Epithelial cell of esophagus (primary cell): Measurements from ENCODE around the gene INPP5F.
A peak's percentile ranks its signal among the peaks of the same experiment; 100 is the strongest.
"Not testable (repeated sequence)": the region's sequence is repeated elsewhere in the genome, so short reads cannot be mapped to it uniquely, and the experiment has no call there.

Experiments used
- DNase-seq: peaks from one replicate; pipeline ENCODE4 v3.0.0; 2010; ENCODE audit warnings: low read depth
- H3K4me3 ChIP-seq: 2 replicates; pipeline ENCODE4 v1.5.1; 2011; ENCODE audit warnings: mild to moderate bottlenecking, low read length, control low read depth
- TF ChIP-seq, protein P1 (sequence below): IDR thresholded peaks from 2 replicates; pipeline ENCODE4 v1.5.1; 2011; ENCODE audit warnings: low read depth, mild to moderate bottlenecking, low read length, control low read depth, inconsistent platforms; ENCODE audit not compliant: insufficient read depth; ENCODE audit errors: missing control alignments

The INPP5F gene

GRCh38 chr10:119862524-119862923 is 136.7 kb downstream of the INPP5F start:
- no peak for DNase-seq
- TF ChIP-seq, protein P1, sequence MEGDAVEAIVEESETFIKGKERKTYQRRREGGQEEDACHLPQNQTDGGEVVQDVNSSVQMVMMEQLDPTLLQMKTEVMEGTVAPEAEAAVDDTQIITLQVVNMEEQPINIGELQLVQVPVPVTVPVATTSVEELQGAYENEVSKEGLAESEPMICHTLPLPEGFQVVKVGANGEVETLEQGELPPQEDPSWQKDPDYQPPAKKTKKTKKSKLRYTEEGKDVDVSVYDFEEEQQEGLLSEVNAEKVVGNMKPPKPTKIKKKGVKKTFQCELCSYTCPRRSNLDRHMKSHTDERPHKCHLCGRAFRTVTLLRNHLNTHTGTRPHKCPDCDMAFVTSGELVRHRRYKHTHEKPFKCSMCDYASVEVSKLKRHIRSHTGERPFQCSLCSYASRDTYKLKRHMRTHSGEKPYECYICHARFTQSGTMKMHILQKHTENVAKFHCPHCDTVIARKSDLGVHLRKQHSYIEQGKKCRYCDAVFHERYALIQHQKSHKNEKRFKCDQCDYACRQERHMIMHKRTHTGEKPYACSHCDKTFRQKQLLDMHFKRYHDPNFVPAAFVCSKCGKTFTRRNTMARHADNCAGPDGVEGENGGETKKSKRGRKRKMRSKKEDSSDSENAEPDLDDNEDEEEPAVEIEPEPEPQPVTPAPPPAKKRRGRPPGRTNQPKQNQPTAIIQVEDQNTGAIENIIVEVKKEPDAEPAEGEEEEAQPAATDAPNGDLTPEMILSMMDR = no peak
- H3K4me3 ChIP-seq = no peak overlapping the region

GRCh38 chr10:119863951-119864565 is 138.2 kb downstream of the INPP5F start:
- DNase-seq = no peak
- TF ChIP-seq, protein P1 = no peak
- no peak overlapping the region for H3K4me3 ChIP-seq

GRCh38 chr10:119865699-119866240 is 139.9 kb downstream of the INPP5F start:
- no peak for DNase-seq
- TF ChIP-seq, protein P1 = no peak
- no peak overlapping the region for H3K4me3 ChIP-seq

DNA sequence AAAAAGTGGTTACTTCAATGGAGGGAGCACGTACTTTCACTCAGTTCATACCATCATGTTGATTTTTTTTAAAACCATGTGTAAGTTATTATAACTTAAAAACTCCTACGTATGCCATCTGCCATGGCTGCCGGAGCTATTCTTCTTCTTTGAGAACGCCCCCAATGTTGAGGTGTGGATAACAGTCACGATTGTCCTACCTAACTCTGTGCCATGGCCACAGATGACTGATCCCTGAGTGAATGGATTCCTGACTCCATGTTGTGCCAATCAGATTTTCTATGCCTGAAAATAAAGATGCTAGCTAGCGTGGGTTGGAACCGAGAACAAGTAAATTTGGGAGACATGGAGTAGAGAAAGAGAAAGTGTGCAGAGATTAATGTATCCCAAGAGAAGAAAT is 141.5 kb downstream of the INPP5F start:
- H3K4me3 ChIP-seq = no peak overlapping the region
- TF ChIP-seq, protein P1 = no peak

GRCh38 chr10:119869398-119869797 is 143.5 kb downstream of the INPP5F start:
- not testable (repeated sequence) for H3K4me3 ChIP-seq, DNase-seq

More for the DNA sequence above, 141.5 kb downstream of the INPP5F start:
- DNase-seq = no peak

DNA sequence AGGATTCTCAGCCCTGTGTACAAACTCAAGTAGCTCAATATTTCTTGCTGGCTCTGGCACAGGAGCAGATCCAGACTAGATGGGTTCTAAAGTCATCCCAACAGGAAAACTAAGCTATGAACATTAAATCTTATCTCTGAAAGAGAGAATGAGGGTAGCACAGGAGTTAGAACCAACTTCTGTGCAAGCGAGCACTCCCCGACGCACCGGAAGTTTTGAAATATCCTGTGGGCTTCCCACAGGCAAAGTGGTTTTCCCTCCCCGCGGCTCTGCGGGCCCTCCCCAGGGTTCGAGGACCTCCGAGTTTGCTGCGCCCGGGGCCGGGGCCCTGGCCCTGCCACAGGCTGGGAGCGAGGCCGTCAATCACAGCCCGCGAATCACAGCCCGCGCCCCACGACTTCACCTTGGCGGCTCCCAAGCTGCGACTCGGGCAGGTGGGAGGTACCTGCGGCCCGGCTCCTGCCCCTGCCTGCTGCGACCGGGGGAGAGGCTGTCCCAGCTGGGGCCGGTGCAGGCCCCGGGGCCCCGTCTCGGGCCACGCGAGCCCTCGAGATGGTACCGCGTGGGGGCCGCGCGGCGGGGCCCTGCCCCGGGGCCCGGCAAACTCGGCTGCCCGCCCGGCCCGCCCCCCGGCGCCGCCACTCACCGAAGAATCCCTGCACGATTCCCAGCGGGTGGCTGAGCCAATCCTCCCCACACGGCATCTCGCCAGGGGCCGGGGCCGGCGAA is 146.2 kb downstream of the INPP5F start:
- DNase-seq = peak; percentile 74

DNA sequence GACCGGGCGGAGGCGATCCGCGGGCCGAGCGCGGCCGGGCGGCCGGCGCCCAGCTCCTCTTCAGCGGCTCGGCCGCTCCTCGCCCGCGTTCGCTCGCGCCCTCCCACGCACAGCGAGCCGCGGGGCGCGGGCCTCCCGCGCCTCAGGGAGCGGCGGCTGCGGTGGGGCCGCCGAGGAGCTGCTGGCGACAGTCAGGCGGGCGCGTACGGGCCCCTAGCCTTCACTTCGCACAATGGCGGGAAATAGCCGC is 146.7 kb downstream of the INPP5F start, which contains the start of gene MCMBP:
Gene MCMBP, minus strand, starts transcription at position 234 of the 250 bp plus-strand sequence. CDS start 259 bp downstream, outside the sequence.
- TF ChIP-seq, protein P1 = no peak
- DNase-seq = no peak
- H3K4me3 ChIP-seq = peak within 1 kb of the TSS; percentile 88

More for the DNA sequence above, 146.2 kb downstream of the INPP5F start:
- TF ChIP-seq, protein P1 = no peak
- H3K4me3 ChIP-seq = peak overlapping the region; percentile 88
